Measurements from ENCODE around the gene OR5B17. TPM values are rescaled to one million over a fixed set of nuclear protein-coding genes. Genes with fewer than 3 reads are reported as not detected.

Gene OR5B17
- total and polyA plus RNA-seq, 10 of the 15 experiments (the other 5 are each of a cell fraction or from before 2014, with no cell fraction given) = not detected

GRCh38 chr11:58395581-58395980 is 36.7 kb upstream of the OR5B17 start (continued):
- no peak for TF ChIP-seq BCLAF1 (IDR thresholded peaks at IDR 0.05)
- no peak for TF ChIP-seq NR2C1 (IDR thresholded peaks at IDR 0.05)
- no peak for TF ChIP-seq USF1 (IDR thresholded peaks at IDR 0.05; ENCODE audit: borderline replicate concordance, extremely low read length, insufficient read depth, low read depth, low read length)
- TF ChIP-seq EED (IDR thresholded peaks at IDR 0.05; ENCODE audit: low read depth) = no peak
- TF ChIP-seq RELA (IDR thresholded peaks at IDR 0.05; ENCODE audit: borderline replicate concordance, partially characterized antibody) = no peak

- H3K9ac ChIP-seq (ENCODE audit: control insufficient read depth, insufficient read depth, low read length) = no peak overlapping the region
- H3K27me3 ChIP-seq (replicated peaks in 1 of 2; ENCODE audit: control insufficient read depth in 2 of 2, insufficient read depth in 2 of 2, low read length in 1 of 2) = no peaks in the 10 kb centered on the region
- H3K36me3 ChIP-seq (ENCODE audit: control insufficient read depth in 2 of 2, insufficient read depth in 2 of 2, low read length in 1 of 2) = no peaks in the 10 kb centered on the region
- ChIA-PET SMC1A (ENCODE audit: uncharacterized antibody, unreplicated experiment) (interaction anchor here (0.6 kb wide), 1 partner anchor 27 kb away, joined by 3 read pairs; no protein-coding TSS in a partner anchor), POLR2A (no interaction called here), RAD21 (ENCODE audit: unreplicated experiment) (no interaction called here), CTCF (no interaction called here)
- no peak overlapping the region for H3K27ac ChIP-seq (ENCODE audit: control insufficient read depth, insufficient read depth)
- H4K20me1 ChIP-seq (ENCODE audit: control insufficient read depth, insufficient read depth) = no peaks in the 10 kb centered on the region
- FAIRE-seq = no peak
- no peak overlapping the region for H3K4me3 ChIP-seq
- no peak overlapping the region for H2AFZ ChIP-seq (ENCODE audit: control insufficient read depth, low read depth, low read length)
- intact Hi-C loops (cut with micrococcal nuclease; ENCODE audit: unreplicated experiment) = no loop called here
- in situ Hi-C loops (cut with MboI) = no loop called here
- H3K4me2 ChIP-seq (ENCODE audit: control insufficient read depth, insufficient read depth) = no peak overlapping the region
- H3K4me1 ChIP-seq (ENCODE audit: control insufficient read depth, insufficient read depth, low read length) = no peaks in the 10 kb centered on the region
- ATAC-seq = no peak
- H3K9me3 ChIP-seq (replicated peaks; ENCODE audit: control insufficient read depth, insufficient read depth, low read length) = no peaks in the 10 kb centered on the region; the same call in 2 of the 3 replicates
- no peak for DNase-seq (ENCODE audit: low read depth, low spot score)
- H3K79me2 ChIP-seq (ENCODE audit: control insufficient read depth, insufficient read depth, low read length) = no peaks in the 10 kb centered on the region
- no TSS peak for BruUV-seq (replicated peaks)
- TF ChIP-seq STAT1 (conservative IDR thresholded peaks at IDR 0.05) = no peak
- TF ChIP-seq CREB1 (IDR thresholded peaks at IDR 0.05; ENCODE audit: low read depth) = no peak
- TF ChIP-seq ZNF687 (IDR thresholded peaks at IDR 0.05) = no peak
- TF ChIP-seq CBFB (IDR thresholded peaks at IDR 0.05; ENCODE audit: low read depth) = no peak
- no peak for TF ChIP-seq TBL1XR1 (IDR thresholded peaks at IDR 0.05; ENCODE audit: low read depth, low read length)
- TF ChIP-seq ZNF24 (IDR thresholded peaks at IDR 0.05) = no peak
Measured at GRCh38 chr11:58394195-58394594, 35.3 kb upstream of the OR5B17 start.

Data from GM12878 (cell line).